Measurements from ENCODE around the gene BACH2. TPM values are rescaled to one million over a fixed set of nuclear protein-coding genes. Genes with fewer than 3 reads are reported as not detected.
"Not testable (repeated sequence)": the region's sequence is repeated elsewhere in the genome, so short reads cannot be mapped to it uniquely, and the experiment has no call there.

BACH2 gene
- total RNA-seq, 1 donor = 3.6 TPM

- no peak for TF ChIP-seq CTCF (IDR thresholded peaks at IDR 0.05; ENCODE audit: extremely low read depth, low read depth, low read length)
- H3K36me3 ChIP-seq (ENCODE audit: insufficient read depth, low read length) = no peaks in the 10 kb centered on the region
- no peaks in the 10 kb centered on the region for H3K79me2 ChIP-seq (ENCODE audit: insufficient read depth, low read length)
- H3K4me1 ChIP-seq (ENCODE audit: insufficient read depth, low read length) = peaks cover 17% of the 10 kb centered on the region
- H2AFZ ChIP-seq (ENCODE audit: low read length) = no peak overlapping the region
- no peak for DNase-seq (ENCODE audit: insufficient read length, low spot score, missing footprints)
- no peaks in the 10 kb centered on the region for H3K9me3 ChIP-seq (ENCODE audit: low read depth, low read length)
- no peaks in the 10 kb centered on the region for H3K27me3 ChIP-seq (ENCODE audit: insufficient read depth, low read length)
- H3K27ac ChIP-seq (ENCODE audit: low read depth, low read length) = peak overlapping the region; percentile 87
- H4K20me1 ChIP-seq (ENCODE audit: insufficient read depth, low read length) = no peaks in the 10 kb centered on the region
- H3K4me3 ChIP-seq (ENCODE audit: insufficient read depth, low read length) = no peak overlapping the region
- no peak overlapping the region for H3K4me2 ChIP-seq (ENCODE audit: insufficient read depth, low read length)
These were observed 257.5 kb downstream of the BACH2 start for GRCh38 chr6:90038961-90039653.

GRCh38 chr6:90036963-90037362, 259.7 kb downstream of the BACH2 start:
- Histone ChIP-seq H4K20me1 (ENCODE audit: insufficient read depth, low read length) (no peaks in the 10 kb centered on the region), H3K79me2 (ENCODE audit: insufficient read depth, low read length) (no peaks in the 10 kb centered on the region), H3K4me1 (ENCODE audit: insufficient read depth, low read length) (peaks cover 17% of the 10 kb centered on the region), H3K9me3 (ENCODE audit: low read depth, low read length) (no peaks in the 10 kb centered on the region), H3K27me3 (ENCODE audit: insufficient read depth, low read length) (no peaks in the 10 kb centered on the region), H3K4me2 (ENCODE audit: insufficient read depth, low read length) (no peak overlapping the region), H3K4me3 (ENCODE audit: insufficient read depth, low read length) (no peak overlapping the region), H2AFZ (ENCODE audit: low read length) (no peak overlapping the region), H3K36me3 (ENCODE audit: insufficient read depth, low read length) (no peaks in the 10 kb centered on the region), H3K27ac (ENCODE audit: low read depth, low read length) (no peak overlapping the region)
- TF ChIP-seq CTCF (IDR thresholded peaks at IDR 0.05; ENCODE audit: extremely low read depth, low read depth, low read length) = no peak
- DNase-seq (ENCODE audit: insufficient read length, low spot score, missing footprints) = no peak

GRCh38 chr6:90035047-90035723, 261.5 kb downstream of the BACH2 start:
- Histone ChIP-seq H3K4me1 (ENCODE audit: insufficient read depth, low read length) (peaks cover 8% of the 10 kb centered on the region), H4K20me1 (ENCODE audit: insufficient read depth, low read length) (no peaks in the 10 kb centered on the region), H3K79me2 (ENCODE audit: insufficient read depth, low read length) (no peaks in the 10 kb centered on the region), H3K36me3 (ENCODE audit: insufficient read depth, low read length) (no peaks in the 10 kb centered on the region), H3K4me2 (ENCODE audit: insufficient read depth, low read length) (no peak overlapping the region), H3K9me3 (ENCODE audit: low read depth, low read length) (no peaks in the 10 kb centered on the region), H2AFZ (ENCODE audit: low read length) (peak overlapping the region; percentile 78), H3K27ac (ENCODE audit: low read depth, low read length) (no peak overlapping the region), H3K27me3 (ENCODE audit: insufficient read depth, low read length) (no peaks in the 10 kb centered on the region), H3K4me3 (ENCODE audit: insufficient read depth, low read length) (no peak overlapping the region)
- DNase-seq (ENCODE audit: insufficient read length, low spot score, missing footprints) = no peak
- no peak for TF ChIP-seq CTCF (IDR thresholded peaks at IDR 0.05; ENCODE audit: extremely low read depth, low read depth, low read length)

GRCh38 chr6:90033746-90034271, 262.8 kb downstream of the BACH2 start:
- no peak for TF ChIP-seq CTCF (IDR thresholded peaks at IDR 0.05; ENCODE audit: extremely low read depth, low read depth, low read length)
- Histone ChIP-seq H3K27ac (ENCODE audit: low read depth, low read length) (no peak overlapping the region), H4K20me1 (ENCODE audit: insufficient read depth, low read length) (no peaks in the 10 kb centered on the region), H3K4me3 (ENCODE audit: insufficient read depth, low read length) (no peak overlapping the region), H3K9me3 (ENCODE audit: low read depth, low read length) (no peaks in the 10 kb centered on the region), H3K27me3 (ENCODE audit: insufficient read depth, low read length) (no peaks in the 10 kb centered on the region), H3K4me1 (ENCODE audit: insufficient read depth, low read length) (no peaks in the 10 kb centered on the region), H2AFZ (ENCODE audit: low read length) (no peak overlapping the region), H3K36me3 (ENCODE audit: insufficient read depth, low read length) (no peaks in the 10 kb centered on the region), H3K79me2 (ENCODE audit: insufficient read depth, low read length) (no peaks in the 10 kb centered on the region), H3K4me2 (ENCODE audit: insufficient read depth, low read length) (no peak overlapping the region)
- DNase-seq (ENCODE audit: insufficient read length, low spot score, missing footprints) = no peak

- not testable (repeated sequence) for H3K36me3 ChIP-seq (ENCODE audit: insufficient read depth, low read length); H2AFZ ChIP-seq (ENCODE audit: low read length); H3K4me3 ChIP-seq (ENCODE audit: insufficient read depth, low read length); H3K4me2 ChIP-seq (ENCODE audit: insufficient read depth, low read length); H3K27ac ChIP-seq (ENCODE audit: low read depth, low read length); DNase-seq (ENCODE audit: insufficient read length, low spot score, missing footprints); H3K9me3 ChIP-seq (ENCODE audit: low read depth, low read length); H3K79me2 ChIP-seq (ENCODE audit: insufficient read depth, low read length); H4K20me1 ChIP-seq (ENCODE audit: insufficient read depth, low read length); H3K27me3 ChIP-seq (ENCODE audit: insufficient read depth, low read length); H3K4me1 ChIP-seq (ENCODE audit: insufficient read depth, low read length)
These were observed 264.0 kb downstream of the BACH2 start for GRCh38 chr6:90032489-90033212.
